ENCODE results near the gene GOLGA6L26.
A peak's percentile ranks its signal among the peaks of the same experiment; 100 is the strongest.
"Not testable (repeated sequence)": the region's sequence is repeated elsewhere in the genome, so short reads cannot be mapped to it uniquely, and the experiment has no call there.

GOLGA6L26 gene

DNA sequence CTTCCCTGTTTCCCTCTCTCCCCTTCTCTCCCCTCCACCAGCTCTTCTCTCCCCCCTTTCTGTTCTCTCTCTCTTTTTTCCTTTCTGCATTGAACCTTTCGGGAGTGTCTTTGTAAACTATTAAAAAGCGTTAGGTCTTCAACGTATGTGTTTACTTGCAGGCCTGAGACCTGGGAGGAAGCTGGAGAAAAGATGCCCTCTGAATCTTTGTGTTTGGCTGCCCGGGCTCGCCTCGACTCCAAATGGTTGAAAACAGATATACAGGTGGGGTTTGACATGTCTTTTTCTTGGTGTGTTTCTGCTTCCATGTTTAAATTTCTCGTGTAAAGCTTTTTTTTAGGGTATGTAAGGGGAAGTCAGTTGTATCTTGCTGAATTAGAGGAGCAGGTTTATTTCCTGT, 29.7 kb downstream of the GOLGA6L26 start:
- Mint-ChIP-seq H3K4me3 (peak overlapping the region; percentile 85), H3K36me3 (peaks cover 34% of the 10 kb centered on the region), H3K27ac (peak overlapping the region; percentile 86), H3K4me1 (peaks cover 39% of the 10 kb centered on the region)
- not testable (repeated sequence) for H3K9me3 Mint-ChIP-seq, H3K27me3 Mint-ChIP-seq, ATAC-seq

DNA sequence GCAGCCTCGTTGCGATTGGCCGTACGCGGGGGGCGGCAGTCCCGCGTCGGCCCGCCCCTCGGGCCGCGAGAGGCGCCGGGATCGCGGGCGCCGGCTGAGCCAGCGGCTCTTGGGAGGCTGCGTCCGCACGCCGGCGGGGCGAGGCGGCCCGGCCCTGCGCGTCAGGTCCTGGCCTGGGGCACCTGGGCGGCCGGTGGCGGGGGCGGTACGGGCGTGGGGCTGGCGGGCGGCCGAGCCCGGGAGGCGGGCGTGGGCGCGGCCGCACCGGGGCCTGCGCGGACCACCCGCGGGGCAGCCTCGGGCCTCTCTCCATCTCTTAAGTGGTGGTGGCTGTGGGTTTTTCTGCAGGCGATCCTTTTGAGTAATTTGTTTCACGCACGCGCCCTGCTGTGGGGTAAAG, 30.3 kb downstream of the GOLGA6L26 start:
- H3K27me3 Mint-ChIP-seq, ATAC-seq, H3K9me3 Mint-ChIP-seq: not testable (repeated sequence)
- peak overlapping the region; percentile 86 for H3K27ac Mint-ChIP-seq
- H3K4me1 Mint-ChIP-seq: peaks cover 39% of the 10 kb centered on the region
- H3K36me3 Mint-ChIP-seq: peaks cover 28% of the 10 kb centered on the region
- peak overlapping the region; percentile 85 for H3K4me3 Mint-ChIP-seq

DNA sequence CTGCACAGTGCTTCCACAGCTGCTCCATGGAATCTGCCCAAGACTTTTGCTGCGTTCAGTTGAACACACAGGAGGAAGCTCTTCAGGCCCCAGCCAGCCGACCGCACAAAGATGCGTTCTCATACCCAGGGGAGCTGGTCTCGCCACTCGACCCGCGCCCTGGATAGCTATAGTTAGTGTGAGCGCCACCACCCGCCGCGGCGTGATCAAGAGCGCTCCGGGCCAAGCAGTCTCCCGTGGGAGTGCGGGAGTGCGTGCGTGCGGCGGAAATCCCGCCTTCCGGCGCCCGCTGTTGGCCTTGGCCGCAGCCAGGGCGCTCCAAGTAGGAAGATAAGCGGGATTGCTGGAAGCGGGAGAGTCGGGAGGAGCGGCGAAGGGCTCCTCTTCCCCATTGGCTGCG, 30.8 kb downstream of the GOLGA6L26 start:
- not testable (repeated sequence) for H3K9me3 Mint-ChIP-seq, H3K4me3 Mint-ChIP-seq, H3K27me3 Mint-ChIP-seq, H3K27ac Mint-ChIP-seq
- H3K36me3 Mint-ChIP-seq: peaks cover 23% of the 10 kb centered on the region
- H3K4me1 Mint-ChIP-seq: peaks cover 39% of the 10 kb centered on the region
- ATAC-seq: peak; percentile 74

All from stimulated activated memory B cell treated with anti-CD40 and anti-IgM and Interleukin-4, amounts not matched to agents 10 μg/mL and 1 μg/mL and 100 μg/mL, for 72 hours (primary cell).